ENCODE results near the gene LNPEP.
"Not testable (repeated sequence)": the region's sequence is repeated elsewhere in the genome, so short reads cannot be mapped to it uniquely, and the experiment has no call there.

Gene LNPEP

GRCh38 chr5:96930589-96930988 lies 5.3 kb upstream of the LNPEP start:
- DNase-seq, result no peak

- DNase-seq, result not testable (repeated sequence)
Observed at GRCh38 chr5:96931037-96931436, 4.8 kb upstream of the LNPEP start.

- DNase-seq, result no peak
Observed at GRCh38 chr5:96931605-96932004, 4.3 kb upstream of the LNPEP start.

DNA sequence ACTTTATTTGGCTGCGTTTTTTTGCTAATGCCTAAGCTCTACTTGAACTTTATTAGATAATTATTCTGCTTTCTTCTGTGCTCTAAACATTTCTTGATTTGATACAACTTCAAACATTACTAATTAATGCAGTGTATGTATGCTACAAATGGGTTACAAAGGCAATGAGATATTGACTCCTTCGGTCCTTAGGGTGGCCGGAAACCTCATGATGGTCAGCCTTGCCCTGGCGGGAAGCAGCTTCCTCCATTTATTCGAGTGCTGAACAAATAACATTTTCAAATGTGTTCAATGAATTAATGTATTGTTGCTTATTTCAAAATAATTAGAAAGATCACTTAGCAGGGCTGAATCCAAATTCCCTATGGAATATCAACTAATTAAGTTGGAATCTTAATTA lies 3.9 kb upstream of the LNPEP start:
- no peak for DNase-seq

GRCh38 chr5:96933764-96934707 lies 1.8 kb upstream of the LNPEP start:
- DNase-seq, result no peak

- DNase-seq, result peak; percentile 87 to 88
Observed at GRCh38 chr5:96934708-96935558, 947 bp upstream of the LNPEP start.

DNA sequence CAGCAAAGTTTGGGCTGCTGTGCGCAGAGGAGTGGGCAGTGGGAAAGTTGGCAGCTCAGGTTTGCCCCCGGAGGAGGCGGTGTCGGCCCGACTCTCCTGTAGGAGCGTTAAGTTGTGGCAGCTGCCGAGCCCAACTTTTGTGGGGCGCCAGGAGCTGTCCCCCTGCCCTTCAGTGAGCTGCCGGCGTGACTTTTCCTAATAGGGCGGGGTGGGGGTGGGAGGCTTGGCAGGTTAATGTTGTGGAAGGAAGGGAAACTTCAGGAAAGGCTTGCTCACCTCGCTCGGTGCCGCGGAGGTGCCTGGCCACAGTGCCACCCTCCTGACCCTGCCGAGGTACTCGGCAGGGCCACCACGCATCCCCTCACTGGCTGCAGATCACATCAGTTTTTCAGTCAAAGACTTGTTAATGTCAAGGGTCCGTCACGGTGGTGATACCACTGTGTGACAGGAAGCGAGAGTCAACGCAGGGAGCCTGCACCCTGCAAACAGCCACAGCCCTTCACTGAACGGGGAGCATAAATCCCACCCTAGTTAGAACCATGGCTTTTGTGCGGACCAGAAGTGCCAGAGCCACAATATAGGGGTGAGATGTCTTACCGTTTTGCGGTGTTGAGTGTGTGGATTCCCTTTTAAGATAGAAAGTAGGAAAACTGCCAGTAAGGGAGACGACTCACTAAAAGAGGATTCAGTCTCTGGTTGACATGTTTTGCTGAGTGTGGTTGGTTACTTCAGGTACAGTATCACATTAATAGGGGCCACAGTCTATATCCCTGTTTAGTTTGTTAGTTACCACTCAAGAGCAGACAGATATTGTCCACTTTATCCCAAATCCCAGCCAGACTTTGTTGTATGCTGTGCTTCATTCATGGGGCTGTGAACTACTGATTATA lies 796 bp downstream of the LNPEP start:
- DNase-seq, result peak; percentile 29 to 31

DNA sequence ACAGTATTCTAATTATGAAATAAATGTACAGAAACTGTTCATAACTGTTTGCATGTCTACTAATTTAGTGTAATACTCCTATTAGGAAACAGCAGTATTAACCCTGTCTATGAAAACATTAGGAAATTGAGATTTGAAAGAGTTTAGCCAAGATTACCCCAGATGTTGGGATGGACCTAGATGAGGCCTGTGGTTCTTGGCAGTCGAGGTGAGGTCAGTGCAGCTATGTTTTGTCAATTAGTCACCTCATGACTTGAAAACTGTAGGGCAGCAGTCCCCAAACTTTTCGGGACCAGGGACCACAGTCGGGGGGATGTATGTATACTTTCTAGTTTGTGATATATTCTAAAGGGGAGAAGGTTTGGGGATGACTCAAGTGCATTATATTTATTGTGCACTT lies 4.7 kb downstream of the LNPEP start:
- no peak for DNase-seq

DNA sequence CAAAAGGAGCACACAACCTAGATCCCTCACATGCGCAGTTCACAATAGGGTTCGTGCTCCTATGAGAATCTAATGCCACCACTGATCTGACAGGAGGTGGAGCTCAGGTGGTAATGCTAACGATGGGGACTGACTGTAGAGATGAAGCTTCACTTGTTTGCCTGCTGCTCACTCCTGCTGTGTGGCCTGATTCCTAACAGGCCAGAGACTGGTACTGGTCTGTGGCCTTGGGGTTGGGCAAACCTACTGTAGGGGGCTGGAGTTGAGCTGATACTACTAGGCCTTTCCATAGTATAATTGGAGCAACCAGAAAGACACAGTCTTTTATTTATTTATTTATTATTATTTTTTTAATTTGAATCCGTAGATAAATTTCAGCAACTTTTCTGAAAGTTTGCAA lies 5.3 kb downstream of the LNPEP start:
- no peak for DNase-seq

DNA sequence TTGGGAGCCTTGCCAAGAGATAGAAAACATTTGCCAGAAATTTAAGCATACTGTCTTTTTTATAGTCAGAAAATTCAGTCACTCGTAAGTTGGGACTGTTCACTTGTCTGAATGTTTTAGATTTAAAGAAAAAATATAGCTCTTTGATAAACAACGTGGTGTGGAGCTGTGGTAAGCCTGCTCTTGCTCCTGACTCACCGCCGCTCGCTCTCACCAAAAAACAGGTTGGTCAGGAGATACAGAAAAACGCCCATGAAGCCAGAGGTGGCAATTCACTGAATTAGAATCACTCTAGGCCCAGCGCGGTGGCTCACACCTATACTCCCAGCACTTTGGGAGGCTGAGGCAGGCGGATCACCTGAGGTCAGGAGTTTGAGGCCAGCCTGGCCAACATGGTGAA lies 6.2 kb downstream of the LNPEP start:
- DNase-seq, result no peak

- DNase-seq, result no peak
Observed at GRCh38 chr5:96942911-96943310, 7.0 kb downstream of the LNPEP start.

DNA sequence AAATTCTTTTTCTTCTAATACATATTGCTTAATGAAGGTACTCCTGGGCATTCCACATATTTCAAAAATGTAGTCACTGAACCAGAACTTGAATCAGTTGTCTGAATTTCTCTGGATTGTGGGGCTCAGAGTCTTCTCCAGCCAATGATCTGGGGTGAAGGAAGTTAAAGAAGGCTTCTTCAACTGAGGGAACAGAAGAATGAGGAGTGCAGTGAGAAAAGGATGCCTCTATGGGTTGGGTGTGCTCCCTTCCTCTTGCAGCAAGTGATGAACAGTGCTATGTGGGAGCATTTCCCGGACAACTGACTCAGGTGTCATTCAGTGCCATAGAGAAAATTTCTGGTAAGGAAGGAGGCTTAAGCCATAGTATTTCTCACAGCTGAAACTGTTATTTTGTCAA lies 7.9 kb downstream of the LNPEP start:
- no peak for DNase-seq

DNA sequence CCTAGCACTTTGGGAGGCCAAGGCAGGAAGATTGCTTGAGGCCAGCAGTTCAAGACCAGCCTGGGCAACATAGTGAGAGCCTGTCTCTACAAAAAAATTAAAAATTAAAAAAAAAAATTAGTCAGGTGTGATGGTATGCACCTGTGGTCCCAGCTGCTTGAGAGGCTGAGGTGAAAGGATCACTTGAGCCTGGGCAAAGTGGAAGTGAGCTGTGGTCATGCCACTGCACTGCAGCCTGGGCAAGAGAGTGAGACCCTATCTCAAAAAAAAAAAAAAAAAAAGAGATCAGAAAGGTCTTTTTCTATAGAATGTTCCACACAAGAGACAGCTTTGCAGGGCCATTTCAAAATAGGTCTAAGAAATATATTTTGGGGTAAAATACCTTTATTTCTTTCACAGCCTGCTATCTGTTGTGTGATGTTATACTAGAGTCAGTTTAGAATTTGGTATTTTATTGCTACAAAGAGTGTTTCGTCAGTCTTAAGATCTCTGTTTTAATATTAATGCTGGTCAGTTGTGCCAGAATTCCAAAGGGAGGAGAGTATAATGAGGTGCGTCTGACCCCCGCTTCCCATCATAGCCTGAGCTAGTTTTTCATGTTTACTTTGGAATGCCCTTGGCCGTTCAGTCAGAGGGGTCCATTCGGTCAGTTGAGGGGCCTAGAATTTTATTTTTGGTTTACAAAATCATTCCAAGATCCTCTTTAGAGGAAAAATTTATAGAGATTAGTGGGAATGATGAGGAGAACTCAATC lies 9.4 kb downstream of the LNPEP start:
- DNase-seq, result no peak

DNA sequence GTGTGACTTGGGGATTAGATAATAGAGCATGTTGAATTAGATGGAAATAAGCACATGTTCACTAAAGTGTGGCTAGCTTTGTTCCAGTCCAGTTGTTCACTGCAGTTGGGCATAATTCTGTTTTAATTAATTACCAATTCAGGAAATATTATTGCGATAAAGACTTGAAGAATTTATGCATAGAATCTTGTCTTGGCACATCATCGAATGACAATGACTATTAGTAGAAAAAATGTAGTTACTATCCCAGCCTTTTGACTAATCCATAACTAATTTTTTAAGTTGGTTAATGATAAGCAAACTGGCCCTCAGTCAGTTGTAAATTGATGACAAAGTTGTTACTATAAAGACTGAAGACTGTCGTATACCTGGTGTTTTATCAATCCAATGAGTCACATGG lies 10.5 kb downstream of the LNPEP start:
- no peak for DNase-seq

DNA sequence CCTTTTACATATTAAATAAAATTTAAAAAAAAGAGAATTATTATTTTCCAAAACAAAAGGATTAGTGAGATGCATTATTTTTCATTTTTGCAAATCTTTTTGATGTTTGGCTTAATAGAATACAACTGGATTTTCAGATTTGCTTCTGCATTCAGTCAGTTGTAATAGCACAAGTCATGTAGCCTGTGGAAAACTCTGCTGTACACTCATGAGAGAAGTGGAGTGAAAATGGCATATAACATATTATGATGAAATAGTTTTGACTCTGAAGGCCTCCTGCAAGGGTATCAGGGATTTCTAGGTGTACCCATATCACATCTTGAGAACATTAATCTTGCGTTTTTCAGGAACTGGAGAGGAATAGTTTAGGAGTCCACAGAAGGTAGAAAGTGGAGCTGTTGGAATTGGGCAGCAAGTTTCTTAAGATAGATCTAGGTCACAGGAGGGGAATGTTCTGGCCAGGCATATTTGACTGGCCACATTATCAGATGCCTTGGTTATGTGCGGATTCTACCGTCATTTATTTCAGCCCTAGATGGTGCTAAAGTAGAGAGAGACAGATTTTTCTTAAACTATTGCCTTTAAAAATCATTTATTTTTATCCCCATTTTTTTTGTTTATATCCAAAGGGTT lies 16.4 kb downstream of the LNPEP start:
- DNase-seq, result no peak

DNA sequence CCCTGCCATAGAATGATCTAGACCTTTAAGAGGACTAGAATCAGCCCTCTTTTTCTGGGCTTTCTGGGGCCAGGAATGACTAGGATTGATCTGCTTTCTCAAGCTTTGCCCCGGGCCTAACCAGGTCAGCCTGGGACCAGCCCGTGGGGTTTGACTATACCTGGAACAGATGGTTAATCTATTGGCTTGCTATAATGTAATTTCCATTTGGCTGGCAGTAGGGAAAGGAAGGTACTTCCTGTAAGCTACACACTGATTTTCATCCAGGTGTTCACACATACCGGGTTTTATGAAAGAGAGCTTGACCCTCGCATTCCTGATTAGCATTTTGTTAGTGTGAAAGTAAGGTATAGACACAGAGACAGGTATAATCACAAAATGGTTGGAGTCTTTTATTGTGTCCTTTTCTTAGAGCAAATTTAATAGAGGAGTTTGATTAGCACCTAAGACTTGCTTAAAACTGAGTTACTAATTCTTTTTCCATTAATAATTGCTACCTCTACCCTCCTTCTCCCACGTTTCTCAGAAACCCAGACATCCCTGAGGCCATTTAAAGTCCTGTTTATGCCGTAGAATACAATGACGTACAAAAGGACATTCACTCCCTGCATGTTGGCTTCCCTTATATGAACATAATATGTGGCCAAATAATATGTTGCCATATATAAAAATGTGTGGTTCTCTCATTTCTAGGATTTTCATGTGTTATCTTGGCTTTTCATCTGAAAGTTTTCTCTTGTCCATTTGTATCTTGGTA lies 17.3 kb downstream of the LNPEP start:
- DNase-seq, result no peak

GRCh38 chr5:96957254-96958049 lies 21.6 kb downstream of the LNPEP start:
- no peak for DNase-seq

GRCh38 chr5:96958977-96959376 lies 23.1 kb downstream of the LNPEP start:
- no peak for DNase-seq

GRCh38 chr5:96961053-96961452 lies 25.2 kb downstream of the LNPEP start:
- no peak for DNase-seq

DNA sequence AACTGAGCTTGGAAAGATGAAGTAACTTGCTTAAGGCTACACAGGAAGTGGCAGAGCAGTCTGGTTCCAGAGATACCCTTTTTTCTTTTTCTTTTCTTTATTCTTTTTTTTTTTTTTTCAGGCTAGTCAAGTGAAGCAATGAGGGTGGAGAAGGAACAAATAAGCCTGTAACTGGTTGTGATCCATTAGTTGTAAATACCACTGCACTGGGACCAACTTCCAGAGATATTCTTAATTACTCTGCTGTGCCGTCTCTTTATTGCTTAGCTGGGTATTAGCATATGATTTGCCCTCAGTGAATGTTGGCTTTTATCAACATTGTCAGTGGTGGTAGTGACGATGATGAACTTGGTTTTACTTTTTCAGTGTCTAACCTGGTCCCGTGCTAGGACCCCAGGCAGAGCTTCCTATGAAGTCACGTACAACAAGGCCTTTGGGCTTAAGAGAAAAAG lies 26.7 kb downstream of the LNPEP start:
- no peak for DNase-seq

All from stimulated activated CD4-positive, alpha-beta T cell treated with anti-CD3 and anti-CD28 coated beads, Interleukin-4, amount 100 ng/mL, for 4 hours (primary cell).